HG03571 (cell line): ENCODE results near the gene ENTREP1.

Experiments used
- ATAC-seq: cut with Tn5 transposase; IDR thresholded peaks from one replicate; pipeline ENCODE4 v1.9.1; 2021; ENCODE audit not compliant: unreplicated experiment

Gene ENTREP1

DNA sequence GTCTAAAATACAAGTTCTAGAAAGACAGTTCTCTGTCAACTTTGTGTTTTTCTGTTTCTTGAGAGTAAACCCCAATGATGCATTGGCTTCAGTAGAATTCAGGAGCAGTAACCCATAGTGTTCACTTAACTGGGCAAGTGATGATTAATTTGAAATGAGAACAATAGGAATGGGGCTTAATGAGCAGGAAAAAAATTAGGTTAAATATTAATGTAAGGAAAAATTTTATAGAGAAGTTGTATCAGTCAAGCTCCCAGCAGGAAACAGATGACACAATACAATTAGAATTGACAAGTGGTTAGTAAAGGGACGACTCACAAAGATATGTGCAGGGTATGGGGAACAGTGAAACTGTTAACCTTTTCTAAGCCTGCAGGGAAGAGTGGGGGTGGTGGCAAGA is 38.2 kb downstream of the ENTREP1 start:
- no peak for ATAC-seq

DNA sequence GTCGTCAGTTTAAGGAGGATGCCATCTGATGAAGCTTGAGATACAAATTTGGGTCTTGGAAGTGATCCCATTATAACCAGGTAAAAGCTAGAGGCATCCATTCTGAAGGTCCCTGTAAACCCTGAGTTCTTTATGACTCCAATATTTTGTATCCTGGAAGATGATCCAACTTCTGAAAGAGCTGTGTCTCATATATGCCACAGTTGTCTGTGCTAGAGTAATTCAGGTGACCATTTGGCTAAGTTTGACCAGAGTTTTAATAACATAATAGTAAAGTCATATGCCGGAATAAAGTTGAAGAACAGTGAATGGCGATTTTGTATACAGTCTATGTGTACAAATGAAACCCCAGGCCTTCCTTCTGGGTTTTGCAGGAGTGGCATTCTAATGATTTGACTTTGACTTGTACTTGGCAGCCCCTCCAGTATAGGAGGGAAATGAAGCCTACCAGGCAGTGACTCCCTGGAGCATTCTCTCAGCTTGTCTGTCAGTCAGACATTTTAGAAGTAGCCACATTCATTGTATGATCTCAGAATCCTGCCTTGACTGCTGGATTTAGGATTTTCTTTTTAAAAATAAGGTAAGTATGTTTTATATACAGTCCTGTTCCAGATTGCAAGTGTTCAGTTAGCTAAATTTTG is 39.6 kb downstream of the ENTREP1 start:
- ATAC-seq, result no peak

- no peak for ATAC-seq
Observed at GRCh38 chr9:69370430-69370829, 45.4 kb downstream of the ENTREP1 start.

DNA sequence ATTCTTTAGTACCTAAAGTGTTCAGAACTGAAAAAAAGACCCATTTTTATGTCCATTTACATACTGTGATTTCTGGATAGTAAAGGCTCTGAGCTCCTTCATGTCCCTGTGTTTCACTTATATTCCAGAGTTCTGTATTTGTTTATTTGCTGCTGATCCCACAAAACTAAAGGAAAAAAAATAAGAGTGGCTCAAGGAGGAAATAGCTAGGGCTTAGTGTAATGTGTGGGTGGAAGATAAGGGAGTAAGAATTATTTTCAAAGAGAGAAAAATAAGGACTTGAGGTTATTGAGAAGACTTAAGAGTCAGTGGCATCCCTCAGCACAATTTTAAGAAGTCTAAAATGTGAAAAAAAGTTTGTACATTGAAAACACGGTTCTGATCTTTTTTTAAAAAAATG is 46.0 kb downstream of the ENTREP1 start:
- no peak for ATAC-seq

- ATAC-seq, result no peak
Observed at GRCh38 chr9:69376651-69377050, 51.6 kb downstream of the ENTREP1 start.

DNA sequence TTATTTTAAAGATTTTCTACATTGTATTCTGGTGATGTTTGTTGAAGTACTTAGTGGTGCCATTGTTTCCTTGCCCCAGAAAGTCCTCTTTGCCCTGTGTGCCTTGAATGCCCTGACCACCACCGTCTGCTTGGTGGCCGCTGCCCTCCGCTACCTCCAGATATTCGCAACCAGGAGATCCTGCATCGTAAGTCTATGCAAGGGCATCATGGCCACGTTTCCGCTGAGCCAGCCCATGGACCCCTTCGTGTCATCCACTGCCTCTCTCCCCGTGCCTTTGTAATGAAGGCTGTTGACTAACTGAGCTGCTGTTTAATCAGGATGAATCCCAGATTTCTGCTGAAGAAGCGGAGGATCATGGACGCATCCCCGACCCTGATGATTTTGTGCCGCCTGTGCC is 52.3 kb downstream of the ENTREP1 start:
- no peak for ATAC-seq

DNA sequence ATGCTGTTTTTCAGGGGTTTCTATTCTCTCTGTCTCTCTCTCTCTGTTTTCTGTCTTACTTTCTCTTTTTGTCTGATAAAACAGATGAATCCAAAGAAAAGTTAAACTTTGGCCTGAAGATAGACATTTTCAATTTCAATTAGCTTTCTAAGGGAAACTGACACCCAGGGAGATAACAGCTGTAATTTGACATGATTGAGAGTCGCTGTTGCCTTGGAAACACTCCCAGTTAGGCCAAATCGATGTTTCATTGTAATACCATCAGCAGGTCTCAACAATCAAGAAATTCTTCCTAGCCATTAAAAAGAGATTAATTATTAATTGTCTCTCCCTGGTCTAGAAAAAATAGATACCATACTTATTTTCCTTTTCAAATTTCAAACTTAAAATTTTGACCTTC is 53.0 kb downstream of the ENTREP1 start:
- no peak for ATAC-seq

- ATAC-seq, result no peak
Observed at GRCh38 chr9:69379270-69379982, 54.4 kb downstream of the ENTREP1 start.

DNA sequence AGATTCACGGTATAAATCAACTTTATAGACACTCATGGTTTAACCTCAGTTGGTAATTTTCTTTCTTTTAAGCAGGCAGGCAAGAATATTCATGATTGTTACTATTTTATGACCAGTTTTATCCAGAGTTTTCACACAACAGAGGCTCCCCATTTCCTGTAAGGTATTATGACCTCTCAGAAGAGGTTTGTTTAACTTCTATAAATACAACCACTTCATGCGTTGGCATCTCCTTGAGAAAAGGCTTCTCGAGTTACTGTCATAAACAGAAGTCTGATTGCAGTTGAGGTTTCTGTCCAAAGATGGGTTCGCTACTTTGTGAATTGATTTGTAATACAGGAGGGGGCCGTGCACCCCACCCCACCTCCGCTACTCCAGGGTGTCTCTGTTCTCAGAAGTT is 55.3 kb downstream of the ENTREP1 start:
- no peak for ATAC-seq

DNA sequence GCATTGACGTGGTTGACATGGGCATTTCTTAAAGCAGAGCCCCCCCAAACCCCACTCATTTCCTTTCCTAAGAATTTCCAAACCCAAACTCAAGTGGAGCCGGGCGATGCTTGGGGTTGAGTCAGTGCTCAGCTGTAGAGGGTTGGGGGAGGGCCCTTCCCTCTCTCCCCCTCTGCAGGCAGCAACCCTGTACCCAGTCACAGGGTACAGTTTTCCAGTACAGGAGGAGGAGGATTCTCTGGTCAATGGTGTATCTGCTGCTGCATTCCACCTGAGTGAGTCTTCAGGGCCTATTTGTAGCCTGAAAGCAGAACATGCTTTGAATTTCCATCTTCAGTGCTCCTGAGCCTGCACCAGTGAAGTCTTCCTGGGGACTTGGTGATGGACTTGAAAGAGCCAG is 55.8 kb downstream of the ENTREP1 start:
- no peak for ATAC-seq

GRCh38 chr9:69382135-69382534 is 57.1 kb downstream of the ENTREP1 start:
- no peak for ATAC-seq

DNA sequence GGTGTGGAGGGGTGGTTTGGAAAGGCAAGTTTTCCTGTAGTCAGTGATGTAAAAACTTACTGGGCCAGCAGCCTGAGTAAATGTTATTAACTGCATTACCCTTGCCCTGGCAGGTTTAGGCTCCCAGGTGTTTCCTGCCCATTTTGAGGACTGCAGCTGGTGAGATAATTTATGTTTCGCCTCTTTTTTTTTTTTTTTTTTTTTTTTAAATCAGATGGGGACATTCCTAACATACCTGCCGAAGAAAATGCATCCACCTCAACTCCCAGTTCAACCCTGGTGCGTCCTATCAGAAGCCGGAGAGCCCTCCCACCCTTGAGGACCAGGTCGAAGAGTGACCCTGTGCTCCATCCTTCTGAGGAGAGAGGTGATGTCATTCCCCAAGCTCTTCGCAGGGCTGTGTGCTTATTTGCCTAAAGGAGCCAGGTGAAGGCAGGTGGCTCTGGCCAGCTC is 60.6 kb downstream of the ENTREP1 start:
- no peak for ATAC-seq

DNA sequence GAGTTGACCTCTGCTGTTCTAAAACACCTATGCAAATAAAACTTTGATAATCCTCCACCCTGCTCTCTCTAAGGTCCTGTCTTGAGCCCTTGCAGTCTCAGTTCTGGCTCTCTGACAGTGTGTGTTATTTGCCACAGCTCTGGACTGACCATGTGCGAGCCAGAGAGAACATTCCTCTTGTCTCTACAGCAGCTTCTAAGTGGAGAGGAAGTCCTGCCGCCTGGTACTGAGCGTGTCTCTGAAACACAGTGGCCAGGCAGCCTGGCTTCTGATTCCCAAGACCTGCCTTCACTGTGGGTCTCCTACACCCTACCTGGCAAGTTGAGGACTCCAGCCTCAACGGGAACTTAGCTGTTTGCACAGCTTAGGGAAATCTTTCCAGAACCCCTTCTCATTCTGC is 61.6 kb downstream of the ENTREP1 start:
- ATAC-seq, result no peak

- no peak for ATAC-seq
Observed at GRCh38 chr9:69388596-69388995, 63.6 kb downstream of the ENTREP1 start.

- no peak for ATAC-seq
Observed at GRCh38 chr9:69389437-69389995, 64.5 kb downstream of the ENTREP1 start.

- ATAC-seq, result no peak
Observed at GRCh38 chr9:69391487-69391886, 66.5 kb downstream of the ENTREP1 start.

DNA sequence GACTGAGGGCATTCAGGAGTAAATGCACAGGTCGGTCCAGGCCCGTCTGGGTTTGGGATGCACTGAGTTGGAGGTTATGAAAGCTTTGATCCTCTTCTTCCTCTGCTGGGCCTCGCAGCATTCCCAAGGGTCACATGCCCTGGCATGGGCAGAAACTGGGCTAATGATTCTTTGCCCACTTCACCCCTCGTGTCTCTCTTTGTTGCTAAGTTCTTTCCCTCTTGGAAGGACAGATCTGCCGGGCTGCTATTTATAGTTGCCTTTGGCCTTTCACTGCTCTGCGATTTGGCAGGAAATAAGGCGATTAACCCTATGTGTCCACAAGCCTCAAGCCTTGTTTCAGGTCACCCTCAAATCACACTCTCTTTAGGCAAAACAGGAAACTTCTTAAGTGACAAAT is 66.9 kb downstream of the ENTREP1 start:
- ATAC-seq, result no peak

GRCh38 chr9:69392826-69393225 is 67.8 kb downstream of the ENTREP1 start:
- no peak for ATAC-seq

DNA sequence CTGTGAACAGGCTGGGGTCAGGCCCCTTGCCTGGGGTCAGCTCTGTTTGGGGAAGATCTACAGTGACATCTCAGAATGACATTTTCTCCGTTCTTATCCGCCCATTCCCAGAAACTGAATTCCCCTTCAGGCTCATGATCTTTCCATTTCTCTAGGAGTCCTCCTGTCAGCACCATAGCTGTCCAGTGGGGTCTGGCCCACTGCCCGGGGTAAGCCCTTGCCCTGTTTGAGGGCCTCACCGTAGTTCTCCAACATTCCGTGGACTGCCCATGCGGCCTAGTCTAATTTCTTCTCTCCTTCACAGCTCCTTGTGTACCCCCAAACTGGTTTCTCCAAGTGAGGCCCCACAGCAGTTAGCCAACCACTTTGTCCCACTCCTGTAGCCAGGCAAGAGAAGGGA is 68.4 kb downstream of the ENTREP1 start:
- ATAC-seq, result no peak

- ATAC-seq, result no peak
Observed at GRCh38 chr9:69395718-69396117, 70.7 kb downstream of the ENTREP1 start.

GRCh38 chr9:69396759-69397158 is 71.7 kb downstream of the ENTREP1 start:
- ATAC-seq, result no peak

- no peak for ATAC-seq
Observed at GRCh38 chr9:69397384-69398214, 72.6 kb downstream of the ENTREP1 start.
